Activated CD4-positive, alpha-beta T cell treated with anti-CD3 and anti-CD28 coated beads for 24 hours (primary cell): ENCODE measurements around the gene NTM.
"Not testable (repeated sequence)": the region's sequence is repeated elsewhere in the genome, so short reads cannot be mapped to it uniquely, and the experiment has no call there.

Experiments
- DNase-seq, 2 donors: peaks; one replicate each; pipeline ENCODE4 v3.0.0-alpha.2; 2020; ENCODE audit warnings: low read depth in 2 of 2

Gene NTM

DNA sequence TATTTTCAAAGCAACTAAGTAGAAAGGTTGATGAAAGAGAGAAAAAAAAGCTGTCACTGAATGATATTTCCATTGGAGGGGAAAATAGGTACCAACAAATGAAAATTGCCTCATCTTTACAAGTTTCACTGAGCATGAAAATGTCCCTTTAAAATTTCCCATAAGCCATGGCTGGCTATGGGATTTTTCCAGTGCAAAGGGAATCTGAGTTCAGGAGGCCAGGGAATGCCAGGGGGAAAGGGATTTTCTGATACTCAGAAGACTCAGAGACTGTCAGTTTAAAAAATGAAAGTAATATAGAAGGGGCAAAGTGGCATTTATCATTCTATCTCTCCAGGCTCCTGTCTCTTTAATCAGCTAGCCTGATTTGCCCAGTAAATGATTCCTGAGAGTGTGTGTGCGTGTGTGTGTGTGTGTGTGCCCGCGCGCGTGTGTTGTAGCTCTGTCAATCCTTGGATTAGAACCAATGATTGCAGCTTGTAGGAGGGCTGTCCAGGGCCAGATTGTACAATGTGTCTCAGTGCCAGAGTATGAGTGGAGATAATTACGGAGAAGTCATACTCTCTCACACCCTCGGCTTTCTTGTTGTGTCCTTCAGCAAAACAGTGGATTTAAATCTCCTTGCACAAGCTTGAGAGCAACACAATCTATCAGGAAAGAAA lies at the start of gene NTM:
TSS of gene NTM (plus strand) at position 526 of the 662 bp plus-strand sequence.
- DNase-seq: no peak

GRCh38 chr11:131324921-131325570 lies 45.4 kb upstream of the NTM start:
- DNase-seq: no peak

DNA sequence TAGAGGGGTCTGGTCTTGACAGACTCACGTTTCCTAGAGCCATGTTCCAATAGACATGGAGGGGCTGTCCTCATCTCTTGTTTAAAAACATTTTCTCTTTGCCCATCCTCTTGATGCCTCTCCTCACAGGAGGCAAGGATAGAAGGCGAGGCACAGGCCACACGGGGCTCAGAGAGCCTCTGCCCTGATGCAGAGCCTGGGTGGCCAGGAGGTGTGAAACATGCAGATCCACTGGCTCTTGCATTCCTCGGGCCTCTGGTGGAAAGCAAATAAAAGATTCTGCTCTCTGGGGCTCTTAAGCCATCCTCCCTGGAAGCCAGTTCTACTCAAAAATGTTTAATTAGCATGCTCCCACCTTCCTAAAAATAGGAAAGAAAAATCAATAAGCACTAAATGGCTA lies 43.6 kb upstream of the NTM start:
- no peak for DNase-seq

DNA sequence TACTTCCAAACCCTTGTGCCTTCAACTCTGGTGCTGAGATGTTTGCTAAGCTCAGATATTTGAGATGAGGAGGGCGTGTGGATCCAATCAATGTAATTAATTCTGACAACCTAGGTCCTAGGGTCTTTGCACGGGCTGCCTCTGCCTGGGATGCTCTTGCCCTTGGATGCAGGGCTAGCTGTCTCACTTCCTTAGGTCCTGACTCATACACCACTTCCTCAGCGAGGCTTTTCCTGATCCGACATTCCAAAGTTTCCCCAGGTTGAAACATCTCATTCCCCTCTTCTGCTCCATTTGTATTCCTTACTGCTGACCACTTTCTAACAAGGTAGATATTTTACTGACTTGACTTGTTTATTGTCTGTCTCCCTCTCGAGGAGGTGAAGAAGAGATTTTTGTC lies 43.0 kb upstream of the NTM start:
- no peak for DNase-seq

GRCh38 chr11:131328843-131329242 lies 41.6 kb upstream of the NTM start:
- DNase-seq: no peak

GRCh38 chr11:131331010-131331409 lies 39.4 kb upstream of the NTM start:
- no peak for DNase-seq

DNA sequence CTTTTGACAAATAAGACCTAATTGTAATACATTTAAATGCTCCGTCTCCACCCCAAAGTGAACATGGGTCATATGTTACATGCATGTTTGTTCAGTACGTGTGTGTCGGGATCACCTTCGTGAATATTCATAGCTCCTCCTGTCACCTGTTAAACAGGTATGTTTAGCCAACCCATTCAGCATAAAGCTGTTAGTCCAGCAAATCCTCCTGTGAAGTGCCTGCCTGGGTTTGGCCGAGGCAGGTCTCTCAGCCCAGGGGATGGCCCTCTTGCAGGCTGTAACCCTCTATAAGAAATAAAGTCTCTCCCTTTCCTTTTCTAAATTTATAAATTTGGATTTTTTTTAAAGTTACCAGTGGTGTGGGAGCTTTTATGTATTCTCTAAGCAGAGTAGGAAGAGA lies 38.9 kb upstream of the NTM start:
- DNase-seq: no peak

DNA sequence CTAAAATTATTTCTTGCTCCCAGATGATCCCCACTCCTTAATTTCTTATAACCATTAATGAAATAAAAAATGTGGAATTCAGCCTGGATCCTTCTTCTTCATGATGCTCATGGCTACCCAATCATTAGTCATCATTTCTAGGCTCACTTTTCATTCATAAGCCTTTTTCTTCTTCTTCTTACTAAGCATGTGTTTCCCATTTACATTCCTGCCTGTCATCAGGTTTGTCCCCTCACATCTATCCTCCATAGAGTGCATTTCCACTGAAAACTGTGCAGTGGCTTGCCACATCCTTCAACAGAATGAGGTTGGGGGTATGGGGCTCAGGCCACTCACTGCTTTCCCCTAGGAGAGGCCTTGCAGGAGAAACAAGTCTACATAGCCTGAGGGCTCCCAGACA lies 35.8 kb upstream of the NTM start:
- DNase-seq: no peak

GRCh38 chr11:131341900-131342299 lies 28.5 kb upstream of the NTM start:
- not testable (repeated sequence) for DNase-seq

- not testable (repeated sequence) for DNase-seq
Measured at GRCh38 chr11:131342442-131342841, 28.0 kb upstream of the NTM start.

DNA sequence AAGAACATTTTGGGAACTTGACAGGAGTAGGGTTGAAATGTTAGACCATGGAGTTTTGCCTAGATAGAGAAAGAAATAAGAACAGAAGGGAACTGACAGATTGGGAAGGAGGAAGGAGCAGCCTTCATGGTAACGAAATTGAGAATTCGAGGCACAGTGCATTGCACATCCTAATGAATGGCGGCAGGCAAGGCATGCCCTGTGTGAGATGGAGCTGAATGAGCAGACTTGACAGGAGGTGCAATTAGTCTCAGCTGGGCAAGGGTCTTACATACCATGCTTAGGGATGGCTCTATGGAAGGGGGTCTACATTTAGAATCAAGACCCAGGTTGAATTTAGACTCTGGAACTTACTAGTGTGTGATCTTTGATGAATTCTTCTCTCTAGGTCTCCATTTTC lies 25.0 kb upstream of the NTM start:
- no peak for DNase-seq

DNA sequence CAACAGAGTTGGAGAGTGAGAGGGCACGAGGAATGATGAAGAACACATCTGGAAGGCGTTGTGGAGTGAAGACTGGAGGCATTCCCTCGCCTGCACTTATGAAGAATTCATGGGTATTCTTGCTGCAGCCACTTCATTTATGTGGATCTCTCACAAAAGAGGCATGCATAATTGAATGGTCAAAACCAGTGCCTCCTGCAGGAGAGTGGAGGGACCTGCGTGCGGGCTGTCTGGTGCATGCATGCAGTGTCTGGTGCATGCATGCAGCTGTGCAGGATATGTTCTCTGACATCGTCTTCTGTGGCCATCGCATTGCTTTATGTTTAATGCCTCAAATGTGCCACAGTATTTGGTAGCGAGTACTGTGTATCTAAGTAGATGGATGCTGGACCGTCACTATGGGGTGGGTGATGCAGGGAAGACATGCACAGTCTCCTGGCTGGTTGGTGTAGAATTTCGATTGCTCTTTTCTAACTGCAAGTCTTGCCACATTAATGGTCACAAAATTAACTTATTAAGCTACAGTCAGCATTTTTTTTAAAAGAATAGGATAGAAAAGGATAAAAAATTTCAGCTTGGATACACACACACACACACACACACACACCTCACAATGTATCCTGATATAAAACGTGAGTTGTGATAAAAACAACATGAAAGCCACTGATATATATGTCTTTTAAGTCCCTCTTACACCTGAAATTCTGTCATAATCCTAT lies 20.9 kb upstream of the NTM start:
- DNase-seq: no peak

- DNase-seq: no peak
Measured at GRCh38 chr11:131350872-131351271, 19.5 kb upstream of the NTM start.

DNA sequence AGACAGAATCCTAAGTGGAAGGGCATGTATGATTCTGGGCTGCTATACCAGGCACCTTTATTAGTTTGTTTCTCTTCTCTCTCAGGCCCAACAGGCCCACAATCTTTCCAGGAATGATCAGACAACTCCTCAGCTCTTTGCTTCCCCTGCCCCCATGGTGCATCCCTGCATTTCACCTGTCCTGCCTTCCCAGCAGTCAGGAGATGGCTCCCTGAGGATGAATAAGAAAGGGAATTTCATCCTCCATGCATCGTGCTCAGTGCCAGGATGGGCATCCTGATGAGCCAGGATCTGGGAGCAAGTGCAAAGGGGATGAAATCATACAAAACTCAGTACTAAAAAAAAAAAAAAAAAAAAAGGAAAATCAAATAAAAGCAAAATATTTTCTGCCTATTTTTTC lies 18.6 kb upstream of the NTM start:
- DNase-seq: no peak

GRCh38 chr11:131353766-131354165 lies 16.6 kb upstream of the NTM start:
- no peak for DNase-seq

- no peak for DNase-seq
Measured at GRCh38 chr11:131354251-131354701, 16.1 kb upstream of the NTM start.

DNA sequence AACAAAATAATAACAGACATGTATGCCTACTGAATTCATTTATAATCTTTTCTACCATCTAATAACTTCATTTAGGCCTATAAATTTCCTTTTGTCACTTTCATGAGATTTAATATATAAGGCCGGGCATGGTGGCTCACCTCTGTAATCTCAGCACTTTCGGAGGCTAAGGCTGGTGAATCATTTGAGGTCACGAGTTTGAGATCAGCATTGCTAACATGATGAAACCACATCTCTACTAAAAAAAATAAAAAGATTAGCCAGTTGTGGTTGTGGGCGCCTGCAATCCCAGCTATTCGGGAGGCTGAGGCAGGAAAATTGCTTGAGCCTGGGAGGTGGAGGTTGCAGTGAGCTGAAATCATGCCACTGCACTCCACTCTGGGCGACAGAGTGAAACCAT lies 14.2 kb upstream of the NTM start:
- no peak for DNase-seq

- DNase-seq: no peak
Measured at GRCh38 chr11:131365329-131365930, 5.0 kb upstream of the NTM start.

DNA sequence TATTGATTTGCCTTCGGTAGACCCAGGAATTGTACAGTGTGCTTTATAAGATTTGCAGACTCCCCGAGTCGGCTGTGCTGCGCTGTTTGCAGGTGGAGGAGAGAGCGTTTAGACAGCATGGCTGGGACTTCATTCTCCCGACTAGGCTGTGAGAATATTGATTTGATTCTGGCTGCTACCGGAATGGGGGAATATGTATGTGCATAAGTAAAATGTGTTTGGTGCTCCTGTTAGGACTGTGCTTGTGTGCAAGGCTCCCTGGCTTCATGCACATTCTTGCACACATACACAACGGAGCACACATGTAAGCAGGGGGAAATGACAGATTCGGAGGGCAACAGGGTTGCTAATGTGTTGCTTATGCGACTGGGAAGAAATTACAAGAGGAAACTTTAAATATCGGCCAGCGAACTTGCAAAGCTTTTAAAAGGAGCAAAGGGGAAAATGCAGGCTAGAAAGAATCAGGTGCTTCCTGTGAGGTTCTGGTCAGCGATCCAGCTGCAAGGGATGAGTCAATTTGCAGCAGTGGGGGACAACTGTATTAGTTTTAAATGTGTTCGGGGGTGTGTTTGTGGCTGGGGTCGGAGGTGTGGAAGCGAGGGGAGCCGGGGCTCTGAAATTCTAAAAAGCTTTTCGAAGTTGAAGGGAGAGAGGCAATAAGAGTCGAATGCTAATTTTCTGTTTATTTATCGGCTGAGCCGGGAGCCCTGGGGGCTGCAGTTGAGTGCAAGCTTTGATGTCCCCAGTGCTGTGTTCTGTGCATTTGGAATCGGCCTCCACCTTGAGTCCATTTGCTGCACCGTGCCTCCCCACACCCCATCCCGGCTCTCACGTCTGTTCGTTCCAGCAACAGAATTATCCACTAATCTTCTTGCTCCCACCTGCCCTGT lies 731 bp downstream of the NTM start:
- DNase-seq: no peak

DNA sequence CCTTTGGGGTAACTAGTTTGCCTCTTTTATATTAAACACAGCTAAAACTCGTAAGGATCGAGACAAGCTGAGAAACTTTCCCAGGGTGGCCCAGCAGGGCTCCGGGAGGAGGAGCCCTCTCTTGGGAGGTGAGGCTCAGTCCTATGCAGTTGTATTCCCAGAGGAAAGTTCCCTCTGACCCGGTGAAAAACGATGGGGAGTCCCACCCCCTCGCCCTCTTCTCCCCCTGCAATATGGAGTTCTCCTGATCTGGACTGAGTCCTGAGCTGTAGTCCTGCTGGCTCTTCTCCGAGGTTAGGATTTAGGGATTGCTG lies 1.3 kb downstream of the NTM start:
- no peak for DNase-seq

- DNase-seq: no peak
Measured at GRCh38 chr11:131372234-131372962, 2.0 kb downstream of the NTM start.
